Loucy (cell line): ENCODE measurements around the gene TIAM2.

Experiments
- H2AFZ ChIP-seq: fragments of 200-600 bp; sonication (generic); 2 replicates; pipeline ENCODE4 v1.6.0; 2016; ENCODE audit warnings: antibody characterized with exemption, mild to moderate bottlenecking, low read length, moderate library complexity
- H3F3A ChIP-seq: fragments of 200-600 bp; 2 replicates; pipeline ENCODE4 v1.6.0; 2016; ENCODE audit warnings: antibody characterized with exemption, low read depth, mild to moderate bottlenecking
- H3K27me3 ChIP-seq: fragments of 200-600 bp; sonication (generic); 2 replicates; pipeline ENCODE4 v1.6.1; 2014; ENCODE audit warnings: low read length, mild to moderate bottlenecking; ENCODE audit not compliant: insufficient read depth, poor library complexity, severe bottlenecking
- H3K36me3 ChIP-seq: fragments of 200-600 bp; sonication (generic); 2 replicates; pipeline ENCODE4 v1.6.1; 2016; ENCODE audit warnings: low read length; ENCODE audit not compliant: insufficient read depth
- H3K4me1 ChIP-seq: fragments of 200-600 bp; sonication (generic); 2 replicates; pipeline ENCODE4 v1.5.1; 2014; ENCODE audit warnings: low read length, mild to moderate bottlenecking; ENCODE audit not compliant: insufficient read depth, poor library complexity, severe bottlenecking
- H3K4me2 ChIP-seq: fragments of 200-600 bp; sonication (generic); 2 replicates; pipeline ENCODE4 v1.6.0; 2014; ENCODE audit warnings: antibody characterized with exemption, low read length, low read depth, mild to moderate bottlenecking; ENCODE audit not compliant: poor library complexity, severe bottlenecking
- H3K4me3 ChIP-seq: fragments of 200-600 bp; sonication (generic); 2 replicates; pipeline ENCODE4 v1.5.1; 2014; ENCODE audit warnings: low read length, mild to moderate bottlenecking, mixed read lengths; ENCODE audit not compliant: poor library complexity, severe bottlenecking
- H3K79me2 ChIP-seq: fragments of 200-600 bp; sonication (generic); 2 replicates; pipeline ENCODE4 v1.6.1; 2014; ENCODE audit warnings: low read length; ENCODE audit not compliant: insufficient read depth
- H3K9ac ChIP-seq: fragments of 200-600 bp; sonication (generic); 2 replicates; pipeline ENCODE4 v1.6.0; 2014; ENCODE audit warnings: mild to moderate bottlenecking, low read depth, low read length, moderate library complexity; ENCODE audit not compliant: poor library complexity, severe bottlenecking
- H3K9me2 ChIP-seq: fragments of 200-600 bp; sonication (generic); replicated peaks from 2 replicates; pipeline ENCODE4 v1.6.1; 2016; ENCODE audit warnings: low read depth, low read length, mixed read lengths
- H3K9me3 ChIP-seq: fragments of 200-600 bp; sonication (generic); 2 replicates; pipeline ENCODE4 v1.6.1; 2014; ENCODE audit warnings: mild to moderate bottlenecking, antibody characterized with exemption, low read length, low read depth; ENCODE audit not compliant: insufficient read depth
- H4K20me1 ChIP-seq: fragments of 200-600 bp; sonication (generic); 2 replicates; pipeline ENCODE4 v1.6.0; 2014; ENCODE audit warnings: antibody characterized with exemption, low read length, mild to moderate bottlenecking; ENCODE audit not compliant: insufficient read depth, poor library complexity, severe bottlenecking
- EZH2phosphoT487 ChIP-seq: fragments of 200-600 bp; IDR thresholded peaks from 2 replicates; pipeline ENCODE4 v1.6.1; 2018; ENCODE audit warnings: antibody characterized with exemption, mild to moderate bottlenecking, moderate library complexity, borderline replicate concordance
- TF ChIP-seq, protein P1 (sequence below): fragments of 200-600 bp; sonication (generic); conservative IDR thresholded peaks from 2 replicates; pipeline ENCODE4 v1.5.1; 2014; ENCODE audit warnings: mild to moderate bottlenecking, antibody characterized with exemption, low read length

Gene TIAM2

DNA sequence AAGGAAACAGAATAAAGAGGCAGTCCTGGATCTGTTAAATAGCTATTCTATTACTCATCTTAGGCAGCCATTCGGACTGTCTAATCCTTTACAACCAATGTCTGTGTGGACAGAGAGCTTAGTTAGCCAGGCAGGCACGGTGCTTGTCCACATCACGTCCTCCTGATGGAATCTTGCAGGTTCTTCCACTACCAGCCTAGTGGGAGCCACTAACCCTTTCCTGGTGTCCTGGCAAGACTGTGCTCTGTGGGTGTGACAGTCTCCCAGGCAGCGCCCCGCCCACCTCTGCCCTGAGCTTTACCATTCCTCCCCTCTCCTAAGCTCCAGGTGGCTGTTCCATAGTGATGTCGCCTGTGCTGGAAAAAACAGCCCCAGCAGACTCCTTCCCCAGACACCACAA, 190.4 kb downstream of the TIAM2 start:
- Histone ChIP-seq H2AFZ (no peak overlapping the region), H3K9ac (no peak overlapping the region), H3K4me3 (no peak overlapping the region), H3K4me2 (no peak overlapping the region), H3K4me1 (peaks cover 17% of the 10 kb centered on the region), H3K36me3 (no peaks in the 10 kb centered on the region), H3F3A (no peaks in the 10 kb centered on the region), H3K9me3 (no peaks in the 10 kb centered on the region), H3K9me2 (no peaks in the 10 kb centered on the region), H4K20me1 (no peaks in the 10 kb centered on the region), H3K27me3 (no peaks in the 10 kb centered on the region), H3K79me2 (no peaks in the 10 kb centered on the region)
- TF ChIP-seq EZH2phosphoT487: no peak
- TF ChIP-seq, protein P1, sequence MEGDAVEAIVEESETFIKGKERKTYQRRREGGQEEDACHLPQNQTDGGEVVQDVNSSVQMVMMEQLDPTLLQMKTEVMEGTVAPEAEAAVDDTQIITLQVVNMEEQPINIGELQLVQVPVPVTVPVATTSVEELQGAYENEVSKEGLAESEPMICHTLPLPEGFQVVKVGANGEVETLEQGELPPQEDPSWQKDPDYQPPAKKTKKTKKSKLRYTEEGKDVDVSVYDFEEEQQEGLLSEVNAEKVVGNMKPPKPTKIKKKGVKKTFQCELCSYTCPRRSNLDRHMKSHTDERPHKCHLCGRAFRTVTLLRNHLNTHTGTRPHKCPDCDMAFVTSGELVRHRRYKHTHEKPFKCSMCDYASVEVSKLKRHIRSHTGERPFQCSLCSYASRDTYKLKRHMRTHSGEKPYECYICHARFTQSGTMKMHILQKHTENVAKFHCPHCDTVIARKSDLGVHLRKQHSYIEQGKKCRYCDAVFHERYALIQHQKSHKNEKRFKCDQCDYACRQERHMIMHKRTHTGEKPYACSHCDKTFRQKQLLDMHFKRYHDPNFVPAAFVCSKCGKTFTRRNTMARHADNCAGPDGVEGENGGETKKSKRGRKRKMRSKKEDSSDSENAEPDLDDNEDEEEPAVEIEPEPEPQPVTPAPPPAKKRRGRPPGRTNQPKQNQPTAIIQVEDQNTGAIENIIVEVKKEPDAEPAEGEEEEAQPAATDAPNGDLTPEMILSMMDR: no peak

DNA sequence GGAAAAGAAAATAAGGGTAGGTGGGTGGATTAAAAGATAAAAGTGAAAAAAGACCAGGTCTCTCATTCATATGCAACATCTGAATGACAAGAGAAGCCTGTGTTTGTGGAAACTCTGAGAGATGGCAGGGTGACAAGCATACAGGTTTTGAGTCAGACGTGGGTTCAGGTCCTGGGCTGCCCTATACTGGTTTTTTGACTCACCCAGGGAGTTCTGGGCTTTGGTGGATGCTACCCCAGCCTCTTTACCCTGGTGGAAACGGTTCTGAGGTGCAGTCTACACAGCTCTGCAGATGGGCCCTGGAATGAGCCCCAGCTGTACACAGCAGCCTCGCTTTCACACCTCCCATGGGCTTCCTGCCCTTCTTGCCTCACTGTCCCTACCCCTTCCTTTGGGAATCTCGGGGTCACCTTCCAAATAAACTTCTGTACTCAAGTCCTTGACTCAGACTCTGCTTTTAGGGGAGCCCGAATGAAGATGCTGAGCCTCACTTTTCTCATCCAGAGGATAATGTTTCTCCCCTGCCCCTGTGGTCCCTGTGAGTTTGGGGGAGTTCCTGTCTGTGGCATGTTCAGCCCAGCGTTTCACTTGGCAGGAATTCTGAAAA, 191.0 kb downstream of the TIAM2 start:
- Histone ChIP-seq H3K79me2 (no peaks in the 10 kb centered on the region), H3K9me2 (no peaks in the 10 kb centered on the region), H3K4me1 (peaks cover 19% of the 10 kb centered on the region), H3K27me3 (no peaks in the 10 kb centered on the region), H3F3A (no peaks in the 10 kb centered on the region), H3K4me2 (no peak overlapping the region), H3K4me3 (no peak overlapping the region), H3K36me3 (no peaks in the 10 kb centered on the region), H3K9ac (no peak overlapping the region), H2AFZ (no peak overlapping the region), H4K20me1 (no peaks in the 10 kb centered on the region), H3K9me3 (no peaks in the 10 kb centered on the region)
- TF ChIP-seq, protein P1: no peak
- TF ChIP-seq EZH2phosphoT487: no peak

DNA sequence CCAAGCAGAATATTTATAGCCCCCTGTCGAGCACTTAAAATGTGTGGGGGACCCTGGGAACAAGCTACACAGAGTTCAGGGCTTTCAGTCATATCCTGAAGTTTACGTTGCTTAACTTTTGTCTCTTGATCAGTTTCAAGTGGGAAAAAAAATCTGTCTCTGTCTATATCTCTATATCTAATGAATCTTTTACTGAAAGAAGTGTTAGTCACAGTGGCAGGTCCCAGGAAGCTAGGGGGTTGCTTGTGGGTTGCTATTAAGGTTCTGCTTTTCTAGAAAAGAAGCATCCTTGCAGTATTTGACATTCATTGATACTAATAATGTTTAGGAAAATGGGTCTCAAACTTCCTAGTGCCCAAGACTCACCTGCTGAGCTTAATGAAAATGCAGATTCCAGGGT, 192.0 kb downstream of the TIAM2 start:
- H3K4me1 ChIP-seq: peaks cover 19% of the 10 kb centered on the region

More for the DNA sequence above, 192.0 kb downstream of the TIAM2 start:
- Histone ChIP-seq H3K4me3 (no peak overlapping the region), H3K9me3 (no peaks in the 10 kb centered on the region), H3K9ac (no peak overlapping the region), H3K27me3 (no peaks in the 10 kb centered on the region), H3K79me2 (no peaks in the 10 kb centered on the region), H3K36me3 (no peaks in the 10 kb centered on the region), H3K9me2 (no peaks in the 10 kb centered on the region), H3F3A (no peaks in the 10 kb centered on the region), H3K4me2 (no peak overlapping the region), H2AFZ (no peak overlapping the region), H4K20me1 (no peaks in the 10 kb centered on the region)
- no peak for TF ChIP-seq EZH2phosphoT487
- TF ChIP-seq, protein P1: no peak
